HK-2 (cell line): ENCODE data around the gene SLC25A41.
A peak's percentile ranks its signal among the peaks of the same experiment; 100 is the strongest.

Experiments used
- DNase-seq: peaks from one replicate; pipeline ENCODE4 v3.0.0-alpha.2; 2018; ENCODE audit not compliant: unreplicated experiment

SLC25A41 gene

DNA sequence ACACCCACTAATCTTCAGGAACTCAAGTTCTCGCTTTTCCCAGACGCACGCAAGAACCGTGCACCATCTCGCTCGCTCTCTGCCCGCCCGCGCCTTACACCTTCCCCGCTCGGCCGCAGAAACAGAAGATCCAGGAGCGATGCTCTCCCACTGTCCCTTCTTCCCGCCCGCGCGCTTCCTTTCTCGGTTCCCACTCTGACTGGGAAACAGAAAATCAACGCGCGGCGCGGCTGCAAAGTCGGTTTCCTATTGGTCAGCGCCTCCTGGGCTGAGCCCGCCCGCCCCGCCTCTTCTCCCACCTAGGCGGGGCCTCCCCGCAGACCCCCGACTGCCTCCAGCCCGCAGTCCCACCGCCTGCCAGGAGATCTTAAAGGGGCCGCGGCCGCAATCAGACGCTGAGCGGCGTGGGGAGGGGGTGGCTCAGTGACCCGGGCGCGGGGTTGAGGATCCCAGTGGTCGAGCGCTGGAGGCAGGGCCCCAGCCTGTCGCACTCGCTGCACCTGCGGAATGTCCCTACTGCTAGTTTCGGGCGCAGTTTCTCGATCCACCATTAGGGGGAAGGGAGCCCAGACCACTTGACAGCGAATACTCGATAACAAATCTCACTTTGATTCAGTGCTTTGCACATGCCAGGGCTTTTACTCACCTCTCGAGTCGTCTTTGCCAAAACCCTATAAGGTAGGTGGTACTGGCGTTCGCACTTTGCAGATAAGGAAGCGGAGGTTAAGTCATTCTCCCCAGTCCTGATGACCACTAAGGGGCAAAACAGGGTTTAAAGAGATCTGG is 26.7 kb upstream of the SLC25A41 start:
- DNase-seq, result peak; percentile 97

DNA sequence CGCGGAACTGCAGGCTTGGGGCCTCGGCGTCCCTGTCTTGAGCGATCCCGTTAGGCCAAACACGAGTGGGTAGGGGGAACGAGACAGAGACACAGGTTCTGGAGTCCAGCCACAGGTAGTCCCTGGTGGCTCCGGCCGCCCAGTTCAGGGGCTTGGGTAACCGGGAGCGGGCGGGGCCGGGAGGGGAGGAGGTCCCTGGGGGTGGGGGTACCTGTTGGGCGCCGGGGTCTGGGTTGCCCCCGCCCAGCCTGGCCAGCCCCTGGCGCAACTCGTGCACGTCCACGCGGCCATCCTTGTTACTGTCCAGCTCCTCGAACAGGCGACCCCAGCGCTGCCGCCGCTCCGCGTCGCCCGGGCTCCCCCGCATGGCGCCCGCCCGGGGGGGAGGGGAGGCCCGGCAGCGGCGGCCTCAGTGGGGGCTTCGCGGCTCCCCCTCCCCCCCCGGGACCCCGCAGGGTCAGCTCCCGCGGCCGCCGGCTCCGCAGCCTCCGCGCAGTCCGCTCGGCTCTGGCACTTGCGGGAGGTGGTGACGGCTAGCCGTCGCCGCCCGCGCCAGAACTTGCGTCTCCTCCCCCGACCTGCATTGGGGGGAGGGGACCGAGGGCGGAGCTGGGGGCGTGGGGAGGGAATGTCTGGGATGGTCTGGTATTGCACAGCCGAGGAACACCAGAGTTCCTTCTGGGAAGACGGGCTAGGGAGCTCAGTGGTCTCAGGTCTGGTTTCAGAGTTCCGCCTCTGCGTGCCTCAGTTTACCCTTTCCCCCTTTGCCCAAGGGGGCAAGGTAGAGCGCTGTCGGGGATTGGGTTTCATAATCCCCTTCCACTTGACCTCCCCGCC is 25.9 kb upstream of the SLC25A41 start, which contains the start of gene SLC25A23:
Gene SLC25A23 (minus strand): TSS at position 531 of the 837 bp plus-strand sequence. CDS start 164 bp downstream, at position 367.
- DNase-seq, result peak; percentile 72

DNA sequence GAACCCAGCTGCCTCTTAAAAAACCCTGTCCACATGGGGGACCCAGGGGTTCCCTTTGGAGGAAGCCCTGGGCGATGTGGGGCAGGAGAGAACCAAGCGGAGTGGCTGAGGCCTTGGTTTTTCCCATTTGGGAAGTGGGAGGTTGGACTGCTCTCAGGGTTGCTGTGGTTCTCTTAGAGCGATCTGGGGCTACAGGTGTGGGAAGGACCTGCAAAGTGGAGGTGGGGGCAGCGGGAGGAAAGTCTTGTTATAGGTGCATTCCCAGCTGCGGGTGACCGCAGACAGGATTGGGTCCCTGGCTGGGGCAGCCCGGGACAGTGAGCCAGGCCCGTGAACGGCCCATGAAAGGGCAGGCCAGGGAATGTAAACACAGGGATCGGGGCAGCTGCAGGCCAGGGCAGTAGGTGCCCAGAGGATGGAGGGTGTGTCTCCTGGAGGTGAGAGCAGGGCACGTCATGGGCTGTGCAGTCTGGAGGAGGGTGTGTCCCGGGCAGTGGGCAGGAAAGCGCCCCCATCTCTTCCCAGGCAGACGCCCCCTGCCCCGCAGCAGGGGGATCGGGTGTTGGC is 25.2 kb upstream of the SLC25A41 start:
- DNase-seq, result no peak

DNA sequence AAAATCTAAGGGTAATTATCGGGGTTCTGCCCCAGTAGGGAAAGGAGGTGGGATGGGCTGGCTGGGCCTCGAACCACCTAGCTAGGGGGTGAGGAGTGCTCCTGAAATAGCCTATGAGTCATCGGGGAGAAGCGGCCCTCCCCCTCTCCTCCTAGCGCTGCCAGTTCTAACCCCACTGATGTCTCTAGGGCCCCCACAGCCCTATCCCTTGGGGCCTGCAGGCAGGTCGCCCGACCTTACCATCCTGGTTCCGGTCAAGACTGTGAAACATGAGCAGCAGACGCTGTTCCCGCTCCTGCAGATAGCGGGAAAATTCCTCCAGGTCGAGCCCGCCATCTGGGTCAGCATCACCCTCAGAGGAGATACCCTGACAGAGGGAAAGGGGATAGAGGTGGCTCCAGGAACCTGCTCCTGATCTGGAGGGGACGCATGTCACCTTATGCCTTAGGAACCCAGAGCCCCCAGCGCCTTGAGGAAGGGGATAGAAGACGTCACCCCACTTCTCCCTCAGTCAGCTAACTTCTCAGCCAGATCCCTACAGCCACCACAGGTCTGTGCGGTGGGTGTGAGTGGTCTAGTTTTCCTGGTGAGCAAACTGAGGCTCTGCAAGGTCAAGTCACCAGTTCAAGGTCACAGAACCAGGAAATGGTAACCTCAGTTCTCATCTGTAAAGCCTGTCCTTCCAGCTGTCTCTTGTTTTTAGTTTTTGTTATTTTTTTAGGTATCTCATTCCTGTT is 24.6 kb upstream of the SLC25A41 start:
- DNase-seq, result no peak

DNA sequence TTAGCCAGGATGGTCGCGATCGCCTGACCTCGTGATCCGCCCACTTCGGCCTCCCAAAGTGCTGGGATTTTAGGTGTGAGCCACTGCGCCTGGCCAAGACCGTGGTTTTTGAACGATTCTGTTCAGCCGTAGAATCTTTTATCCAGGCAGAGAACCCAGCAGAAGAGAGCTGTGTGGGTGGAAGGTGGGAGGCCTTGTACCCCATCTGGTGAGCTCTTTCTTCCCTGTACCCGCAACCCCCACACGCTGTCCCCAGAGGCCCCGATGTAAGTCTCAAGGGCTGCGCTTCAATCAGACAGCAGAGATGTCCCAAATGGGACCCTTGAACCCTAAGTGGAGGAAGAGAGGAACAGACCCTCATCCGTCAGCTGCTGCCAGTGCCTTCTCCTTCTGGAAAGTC is 22.4 kb upstream of the SLC25A41 start:
- DNase-seq, result no peak

DNA sequence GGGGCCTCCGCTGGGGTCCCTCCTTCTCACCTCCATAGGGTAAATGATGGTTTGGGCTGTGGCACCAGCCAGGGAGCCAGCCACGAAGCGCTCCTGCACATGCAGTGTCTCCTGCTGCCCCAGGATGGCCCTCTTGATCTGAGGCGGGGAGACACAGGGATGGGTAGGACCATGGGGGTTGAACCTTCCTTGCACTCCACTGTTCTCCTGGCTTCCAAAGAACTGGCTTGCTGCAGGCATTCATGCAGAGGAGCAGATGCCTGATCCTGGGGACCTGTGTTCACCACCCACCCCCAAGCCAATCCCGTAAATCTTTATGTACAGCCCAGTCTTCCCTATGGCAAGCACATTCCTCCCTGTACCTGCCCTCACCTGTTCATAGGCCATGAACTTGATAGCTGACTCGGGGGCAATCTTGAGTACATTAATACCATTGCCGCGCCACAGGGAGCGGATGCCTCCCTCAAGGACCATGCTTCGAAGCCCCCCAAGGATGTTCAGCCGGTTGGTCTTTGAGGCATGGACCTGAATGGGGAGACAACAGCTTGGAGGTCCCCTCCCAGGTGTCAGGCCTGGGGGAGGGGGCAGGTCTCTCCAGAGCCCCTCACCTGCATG is 20.5 kb upstream of the SLC25A41 start:
- no peak for DNase-seq

DNA sequence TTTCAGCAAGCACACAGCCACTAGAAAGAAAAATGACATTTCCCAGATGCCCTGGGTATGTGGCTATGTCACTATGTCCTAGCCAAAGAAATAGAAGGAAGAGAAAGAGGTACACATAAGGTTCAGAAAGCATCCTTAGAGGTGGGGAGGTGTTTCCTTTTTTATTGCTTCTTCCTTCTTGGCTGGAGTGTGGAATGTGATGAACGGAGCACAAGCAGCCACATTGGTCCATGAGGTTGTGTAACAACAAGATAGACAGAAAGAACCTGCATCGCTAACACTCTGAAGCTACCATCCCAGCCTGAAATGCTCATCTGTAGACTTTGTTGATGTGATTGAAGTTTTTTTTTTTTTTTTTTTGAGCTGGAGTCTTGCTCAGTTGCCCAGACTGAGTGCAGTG is 19.3 kb upstream of the SLC25A41 start:
- no peak for DNase-seq

DNA sequence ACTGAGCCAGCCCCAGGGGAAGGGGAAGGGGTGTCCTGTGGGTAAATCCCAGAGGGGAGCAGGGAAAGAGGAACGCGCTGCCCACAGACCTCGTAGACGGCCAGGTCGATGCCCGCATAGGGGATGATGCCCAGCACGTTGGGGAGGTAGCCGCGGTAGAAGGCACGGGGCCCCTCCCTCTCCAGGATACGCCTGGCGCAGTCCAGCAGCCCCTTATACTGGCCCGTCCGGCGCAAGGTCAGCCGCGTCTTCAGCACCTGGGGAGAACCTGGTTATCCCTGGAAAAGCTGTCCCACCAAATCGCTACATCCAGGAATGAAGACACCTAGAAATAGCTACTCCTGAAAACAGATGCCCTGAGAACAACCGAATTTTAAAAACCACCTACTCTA is 18.7 kb upstream of the SLC25A41 start:
- no peak for DNase-seq

DNA sequence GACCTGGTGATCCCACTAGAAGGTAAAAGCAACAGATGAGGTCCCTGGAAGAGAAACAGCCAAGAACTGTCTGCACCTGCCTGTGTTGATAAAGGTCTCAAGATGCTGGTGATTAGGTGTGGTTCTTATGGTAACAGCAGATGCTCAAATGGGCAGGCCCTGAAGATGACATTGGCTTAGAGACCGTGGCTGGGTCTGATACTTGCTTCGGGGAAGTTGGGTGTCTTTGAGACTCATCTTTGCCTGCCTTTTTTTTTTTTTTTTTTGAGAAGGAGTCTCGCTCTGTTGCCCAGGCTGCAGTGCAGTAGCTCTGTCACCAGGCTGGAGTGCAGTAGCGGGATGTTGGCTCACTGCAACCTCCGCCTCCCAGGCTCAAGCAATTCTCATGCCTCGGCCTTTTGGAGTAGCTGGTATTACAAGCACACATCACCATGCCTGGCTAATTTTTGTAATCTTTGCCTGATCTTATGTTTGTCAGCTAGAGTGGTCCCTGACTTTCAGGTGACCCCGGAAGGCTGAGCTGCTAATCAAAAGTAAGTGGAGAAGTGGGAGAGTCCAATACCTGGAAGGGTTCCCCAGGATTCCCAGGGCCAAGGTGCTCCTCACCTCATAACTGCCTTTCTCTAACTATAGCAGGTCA is 18.1 kb upstream of the SLC25A41 start:
- DNase-seq, result no peak

DNA sequence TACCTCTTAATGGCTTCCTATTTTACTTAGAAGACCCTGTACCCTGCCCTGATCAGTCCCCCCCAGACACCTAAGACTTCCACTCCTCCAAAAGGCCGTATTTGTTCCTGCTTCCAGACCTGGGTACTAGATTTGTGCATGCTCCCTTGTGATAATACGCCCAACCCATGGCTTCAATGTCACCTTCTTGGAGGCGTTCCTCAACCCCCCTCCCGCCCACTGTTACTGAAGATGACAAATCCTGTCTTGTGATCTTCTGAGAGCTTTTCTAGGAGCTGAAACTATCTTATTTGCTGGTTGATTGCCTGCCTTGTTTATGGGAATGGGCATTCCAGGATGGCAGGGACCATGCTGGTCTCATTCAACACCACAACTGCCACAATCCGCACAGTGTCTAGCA is 16.6 kb upstream of the SLC25A41 start:
- DNase-seq, result no peak

DNA sequence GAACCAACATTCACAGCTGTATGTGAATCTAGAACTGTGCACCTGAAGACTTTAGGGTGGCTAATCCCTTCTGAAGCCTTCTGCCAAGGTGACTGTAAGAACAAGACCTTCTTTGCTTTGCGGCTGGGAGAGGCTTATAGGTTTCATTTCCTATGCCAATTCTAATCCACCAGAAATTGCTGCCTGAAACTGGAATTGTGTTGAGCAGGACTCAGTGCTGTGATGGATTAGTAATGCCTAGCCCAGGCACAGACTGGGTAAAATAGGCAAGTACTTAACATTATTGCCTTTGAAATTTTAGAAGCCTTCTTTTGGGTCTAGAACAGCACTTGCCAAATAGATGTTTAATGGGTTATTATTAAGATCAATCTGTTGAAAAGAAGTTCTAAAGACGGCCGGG is 14.5 kb upstream of the SLC25A41 start:
- DNase-seq, result no peak

DNA sequence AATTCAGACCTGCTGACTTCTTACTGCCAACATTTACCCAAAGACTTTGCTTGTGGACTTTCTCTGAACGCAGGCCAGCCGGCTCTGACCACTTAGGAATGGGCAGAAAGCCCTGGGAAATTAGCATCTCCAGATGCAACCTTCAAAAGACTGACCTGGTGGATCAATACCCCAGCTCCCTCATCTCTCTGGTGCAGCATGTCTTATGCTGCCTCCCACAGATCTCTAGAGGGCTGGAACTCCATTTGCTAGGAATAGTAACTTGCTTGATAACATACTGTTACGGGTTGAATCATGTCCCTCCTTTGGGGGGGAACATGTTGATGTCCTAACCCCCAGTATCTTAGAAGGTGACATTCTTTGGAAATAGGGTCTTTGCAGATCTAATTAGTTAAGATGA is 12.9 kb upstream of the SLC25A41 start:
- DNase-seq, result no peak

DNA sequence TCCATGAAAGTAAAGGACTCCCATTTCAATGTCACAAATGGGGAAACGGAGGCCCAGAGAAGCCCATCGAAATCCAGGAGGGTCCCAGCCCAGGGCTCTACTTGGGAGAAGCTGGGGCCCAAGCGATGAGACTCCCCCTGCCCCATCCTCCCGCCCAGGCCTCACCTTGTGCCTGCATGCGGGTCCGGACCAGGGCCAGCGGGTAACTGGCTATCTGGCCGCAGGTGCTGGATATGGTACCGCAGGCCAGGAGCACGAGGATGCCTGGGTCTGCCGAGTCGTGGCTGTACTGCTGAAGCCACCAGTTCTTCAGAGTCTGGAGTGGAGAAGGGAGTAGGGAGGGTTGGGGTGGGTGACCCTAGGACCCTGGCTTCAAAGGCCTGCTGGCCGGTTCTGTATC is 10.4 kb upstream of the SLC25A41 start:
- DNase-seq, result no peak

DNA sequence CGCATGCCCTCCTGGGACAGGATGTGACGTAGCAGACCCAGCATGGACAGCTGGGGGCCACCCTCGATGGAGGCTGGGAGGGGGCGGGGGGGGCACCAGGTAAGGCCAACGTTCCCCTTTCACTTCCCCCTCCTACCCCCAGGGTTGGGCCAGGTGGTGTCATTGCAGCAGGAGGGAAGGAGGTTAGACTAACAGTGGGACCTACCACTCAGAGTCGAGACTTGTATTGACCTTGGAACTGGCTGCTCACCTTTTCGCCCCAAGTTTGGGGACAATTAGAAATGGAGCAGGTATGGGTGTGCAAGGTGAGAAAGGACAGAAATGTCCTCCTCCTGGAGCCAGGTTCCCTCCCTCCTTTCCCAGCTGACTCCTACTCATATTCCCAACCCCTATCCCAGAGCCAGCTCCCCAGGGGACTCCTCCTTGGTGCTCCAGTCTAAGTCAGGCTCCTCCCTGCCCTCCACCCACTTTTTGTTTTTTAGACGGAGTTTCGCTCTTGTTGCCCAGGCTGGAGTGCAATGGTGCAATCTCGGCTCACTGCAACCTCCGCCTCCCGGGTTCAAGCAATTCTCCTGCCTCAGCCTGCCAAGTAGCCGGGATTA is 8.6 kb upstream of the SLC25A41 start:
- no peak for DNase-seq

DNA sequence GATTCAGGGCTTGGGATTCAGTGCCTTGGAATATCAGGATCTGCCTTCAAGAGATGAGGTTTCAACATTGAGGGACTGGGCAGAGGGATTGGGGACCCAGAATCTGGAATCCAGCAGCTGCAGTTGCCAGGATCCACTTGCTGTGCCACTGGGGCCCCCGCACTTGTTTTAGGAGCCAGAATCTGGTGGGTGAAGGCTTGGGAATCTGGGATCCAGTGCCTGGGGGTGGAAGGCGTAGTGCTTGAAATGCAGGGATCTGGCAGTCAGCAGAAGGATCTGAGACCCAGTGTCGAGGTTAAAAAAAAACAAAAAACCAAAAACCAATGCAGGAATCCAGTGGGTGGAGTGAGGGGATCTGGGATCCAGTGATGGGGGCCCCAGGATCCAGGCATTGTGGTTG is 7.3 kb upstream of the SLC25A41 start:
- no peak for DNase-seq

DNA sequence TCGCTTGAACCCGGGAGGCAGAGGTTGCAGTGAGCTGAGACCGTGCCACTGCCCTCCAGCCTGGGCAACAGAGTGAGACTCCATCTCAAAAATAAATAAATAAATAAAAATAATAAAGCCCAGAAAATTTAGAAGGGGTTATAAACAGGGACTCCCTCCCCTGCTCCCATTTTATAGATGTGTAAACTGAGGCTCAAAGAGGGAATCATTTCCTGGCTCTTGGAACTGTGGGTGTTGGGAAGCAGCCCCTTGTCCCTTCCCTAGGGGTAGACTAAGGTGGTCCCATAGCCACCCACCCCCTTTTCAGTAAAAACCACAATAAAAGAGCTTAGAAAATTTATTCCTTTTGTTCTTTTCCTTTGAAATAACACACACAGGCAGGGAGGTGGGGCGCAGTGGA is 6.2 kb upstream of the SLC25A41 start:
- DNase-seq, result no peak

DNA sequence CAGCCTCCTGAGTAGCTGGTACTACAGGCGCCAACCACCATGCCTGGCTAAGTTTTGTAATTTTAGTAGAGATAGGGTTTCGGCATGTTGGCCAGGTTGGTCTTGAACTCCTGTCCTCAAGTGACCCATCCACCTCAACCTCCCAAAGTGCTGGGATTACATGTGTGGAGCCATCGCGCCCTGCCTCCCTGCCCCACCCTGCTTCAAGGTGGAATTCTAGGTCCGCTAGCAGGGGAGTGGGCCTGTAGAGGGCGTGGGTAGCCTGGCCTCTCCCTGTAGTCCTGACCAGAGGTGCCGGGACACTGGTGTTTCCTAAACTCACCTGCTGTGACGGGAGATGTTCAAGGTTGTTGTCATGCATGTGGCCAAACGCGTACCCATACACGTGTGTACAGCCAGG is 398 bp downstream of the SLC25A41 start:
- DNase-seq, result no peak

DNA sequence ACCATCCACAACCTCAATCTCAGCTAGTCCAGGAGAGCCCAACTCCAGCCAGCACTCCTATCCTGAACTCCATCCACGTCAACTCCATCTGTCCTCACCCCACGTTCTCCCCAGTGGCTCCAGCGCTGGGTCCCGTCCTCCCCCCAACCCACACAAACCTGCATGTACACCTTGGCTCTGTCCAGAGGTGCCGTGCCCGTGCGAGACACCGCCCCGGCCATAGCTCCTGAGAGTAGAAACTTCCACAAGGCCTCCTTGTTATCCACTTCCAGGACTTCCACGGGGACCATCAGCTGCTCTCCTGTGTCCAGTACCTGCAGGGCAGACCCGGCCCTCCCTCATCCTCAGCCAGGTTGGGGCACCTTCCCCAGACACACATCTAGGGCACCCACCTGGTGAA is 1.7 kb downstream of the SLC25A41 start:
- no peak for DNase-seq

DNA sequence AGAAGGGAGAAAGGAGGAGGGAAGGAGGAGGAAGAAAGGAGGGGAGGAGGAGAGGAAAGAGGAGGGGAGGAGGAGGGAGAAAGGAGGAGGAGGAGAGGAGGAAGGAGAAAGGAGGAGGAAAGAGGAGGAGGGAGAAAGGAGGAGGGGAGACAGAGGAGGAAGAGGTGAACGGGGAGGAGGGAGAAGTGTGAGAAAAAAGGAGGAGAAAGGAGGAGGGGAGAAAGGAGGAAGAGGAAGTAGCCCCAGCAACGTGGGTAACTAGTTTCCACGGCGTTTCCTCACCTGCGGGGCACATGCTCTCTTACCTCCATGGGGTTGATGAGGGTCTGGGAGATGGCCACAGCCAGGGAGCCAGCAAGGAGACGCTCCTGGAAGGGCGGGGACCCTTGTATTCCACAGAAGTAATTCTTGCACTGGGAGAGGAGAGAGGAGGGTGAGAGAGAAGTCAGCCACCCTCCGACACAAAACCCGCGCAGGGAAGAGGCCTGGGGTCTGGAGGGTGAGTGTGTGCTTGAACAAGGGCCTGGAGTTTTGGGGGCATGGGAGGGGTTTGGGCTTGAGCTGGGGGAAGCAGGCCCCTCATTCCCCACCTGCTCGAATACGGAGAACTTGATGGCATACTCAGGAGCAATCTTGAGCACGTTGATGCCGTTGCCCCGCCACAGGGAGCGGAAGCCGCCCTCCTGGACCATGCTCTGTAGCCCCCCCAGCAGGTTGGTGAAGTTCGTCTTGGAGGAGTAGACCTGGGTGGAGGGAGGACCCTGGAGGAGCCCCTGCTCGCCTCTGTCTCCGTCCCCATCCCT is 3.9 kb downstream of the SLC25A41 start:
- no peak for DNase-seq
